Motor neuron (in vitro differentiated cells): ENCODE results near the gene SLC22A5. TPM values are rescaled to one million over a fixed set of nuclear protein-coding genes. Genes with fewer than 3 reads are reported as not detected.

Source experiments
- ATAC-seq, 8 experiments: fragments of 200-7000 bp; cut with Tn5 transposase; replicated peaks in 6 of 8; 2 replicates each; pipeline ENCODE4 v1.8.0; 2021; ENCODE audit warnings: mild to moderate bottlenecking in 8 of 8, moderate library complexity in 8 of 8
- H3K27ac ChIP-seq, 2 donors: fragments of 250-450 bp; sonication (Bioruptor Pico); 2 replicates each; pipeline ENCODE4 v1.9.0; 2021; ENCODE audit warnings: antibody characterized with exemption in 2 of 2, mild to moderate bottlenecking in 2 of 2, moderate library complexity in 1 of 2
- H3K4me1 ChIP-seq, 2 donors: fragments of 250-450 bp; sonication (Bioruptor Pico); replicated peaks in 1 of 2; 2 replicates each; pipeline ENCODE4 v1.6.1; 2021; ENCODE audit warnings: antibody characterized with exemption in 2 of 2, mild to moderate bottlenecking in 2 of 2, moderate library complexity in 1 of 2
- H3K4me3 ChIP-seq, 5 donors: fragments of 250-450 bp; sonication (Bioruptor Pico); 2 replicates each; pipeline ENCODE4 v1.9.0; 2021; ENCODE audit warnings: antibody characterized with exemption in 5 of 5, mild to moderate bottlenecking in 5 of 5, moderate library complexity in 4 of 5
- WGBS, 10 experiments: fragments of 450-650 bp; shearing (Covaris generic); methylation state at CpG; one replicate each; pipeline ENCODE4 v1.0.0; 2022; 5-methylcytosine and 5-hydroxymethylcytosine counted together
- in situ Hi-C, 9 experiments: fragments of 400-800 bp; cut with MboI; loops; one replicate each; pipeline ENCODE4 v1.15.0; 2021; ENCODE audit warnings: low sequenced_read_pairs in 9 of 9, low pct_unique_long_range_greater_than_20kb in 2 of 9; ENCODE audit not compliant: unreplicated experiment in 9 of 9
- total RNA-seq, 8 experiments: library from RNA; unstranded; fragments of 300-600 nt; gene quantifications; 2 replicates each; pipeline versions ENCODE4 v1.2.3 to v1.2.4, GENCODE V29; 2022

SLC22A5 gene
- total RNA-seq, 8 experiments from 2014 or later, result 1.1 to 7.0 (median 3.1) TPM

- in situ Hi-C loops, result loop anchor here in 2 of 9 experiments (10.0 to 25.0 kb wide), 2 partner anchors 103 to 120 kb away; partner anchors contain the start of gene IRF1 (in 1 of the 2)
- Histone ChIP-seq H3K27ac (no peak overlapping the region), H3K4me3 (no peak overlapping the region), H3K4me1 (peaks cover 0 to 10% of the 10 kb centered on the region in 2 donors)
- no peak for ATAC-seq
- WGBS, 10 experiments, result 56 to 100% (median 90%) methylated on average over 1 to 4 of the region's 4 CpGs; no CpG with 5 or more reads in 3 of the 10 experiments
These were observed 15.1 kb downstream of the SLC22A5 start for GRCh38 chr5:132384506-132385050.

DNA sequence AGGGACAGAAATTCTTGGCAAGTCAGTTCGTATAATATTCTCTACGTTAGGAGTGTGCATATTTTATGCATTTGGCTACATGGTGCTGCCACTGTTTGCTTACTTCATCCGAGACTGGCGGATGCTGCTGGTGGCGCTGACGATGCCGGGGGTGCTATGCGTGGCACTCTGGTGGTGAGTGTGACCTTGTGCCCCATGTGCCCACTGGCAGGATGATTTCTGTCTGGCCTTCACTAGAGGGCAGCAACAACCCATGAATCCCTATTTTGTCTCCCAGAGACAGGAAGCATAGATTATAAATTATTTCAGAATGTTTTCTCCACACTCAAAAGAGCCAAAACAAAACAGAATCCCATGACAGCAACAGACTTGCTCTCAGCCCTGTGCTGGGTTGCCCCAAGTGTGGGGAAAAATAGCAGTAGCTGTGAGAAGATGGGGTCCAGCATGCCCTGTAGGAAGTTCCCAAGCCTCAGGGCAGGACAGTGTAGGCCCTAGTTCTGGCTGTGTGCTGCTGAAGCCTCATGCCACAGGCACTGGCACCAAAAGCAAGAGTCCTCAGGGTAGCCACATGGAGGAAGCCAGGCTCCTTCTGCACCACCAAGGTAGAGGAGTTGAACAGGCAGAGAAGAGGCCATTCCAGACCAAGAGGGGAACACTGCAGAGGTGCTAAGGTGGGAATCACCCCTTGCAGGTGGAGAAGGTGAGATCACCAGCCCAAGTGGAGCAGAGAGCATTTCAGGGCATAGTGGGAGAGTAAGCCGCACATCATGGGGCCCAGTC, 16.0 kb downstream of the SLC22A5 start:
- no peak overlapping the region for H3K27ac ChIP-seq
- 17 to 100% (median 73%) methylated on average over 1 to 8 of the region's 9 CpGs; no CpG with 5 or more reads in 2 of the 10 experiments for WGBS, 10 experiments

DNA sequence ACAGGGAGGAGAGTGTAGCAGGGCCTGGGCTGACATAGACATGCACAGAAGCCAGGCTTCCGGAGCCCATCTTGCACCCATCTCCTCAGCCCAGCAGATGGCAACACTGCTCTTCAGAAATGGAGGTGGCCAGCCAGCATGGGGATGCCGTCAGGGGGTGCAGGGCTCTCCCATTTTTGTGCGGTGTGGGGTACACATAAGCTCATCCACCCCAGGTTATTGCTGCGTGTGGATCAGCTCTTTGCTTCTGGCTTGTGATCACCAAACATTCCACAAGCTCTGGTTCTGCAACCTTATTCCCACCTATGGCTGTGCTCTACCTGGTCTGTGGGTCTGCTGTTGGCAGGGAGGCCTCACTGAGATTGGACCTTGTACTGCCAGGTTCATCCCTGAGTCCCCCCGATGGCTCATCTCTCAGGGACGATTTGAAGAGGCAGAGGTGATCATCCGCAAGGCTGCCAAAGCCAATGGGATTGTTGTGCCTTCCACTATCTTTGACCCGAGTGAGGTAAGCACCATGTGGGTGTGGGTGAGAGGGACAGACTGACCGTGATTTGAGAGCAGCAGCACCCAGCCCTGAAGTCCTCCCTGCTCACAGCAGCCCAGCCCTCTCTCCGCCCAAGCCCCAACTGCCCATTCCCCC, 17.3 kb downstream of the SLC22A5 start:
- in situ Hi-C loops, result loop anchor here in 2 of 9 experiments (10.0 to 25.0 kb wide), 2 partner anchors 101 to 118 kb away; partner anchors contain the start of gene IRF1 (in 1 of the 2)
- H3K27ac ChIP-seq, result no peak overlapping the region
- peak; percentile 17 to 61 (median 34) for ATAC-seq
- 0 to 76% (median 35%) methylated on average over 1 to 4 of the region's 10 CpGs; no CpG with 5 or more reads in 2 of the 10 experiments for WGBS, 10 experiments
- H3K4me1 ChIP-seq, result peaks cover 0 to 10% of the 10 kb centered on the region in 2 donors
- no peak overlapping the region for H3K4me3 ChIP-seq

More for the DNA sequence above, 16.0 kb downstream of the SLC22A5 start:
- in situ Hi-C loops, result loop anchor here in 2 of 9 experiments (10.0 to 25.0 kb wide), 2 partner anchors 102 to 119 kb away; partner anchors contain the start of gene IRF1 (in 1 of the 2)
- peak in 4 of 8 experiments; percentile 3 to 38 (median 16) for ATAC-seq
- H3K4me3 ChIP-seq, result no peak overlapping the region
- peaks cover 0 to 10% of the 10 kb centered on the region in 2 donors for H3K4me1 ChIP-seq

DNA sequence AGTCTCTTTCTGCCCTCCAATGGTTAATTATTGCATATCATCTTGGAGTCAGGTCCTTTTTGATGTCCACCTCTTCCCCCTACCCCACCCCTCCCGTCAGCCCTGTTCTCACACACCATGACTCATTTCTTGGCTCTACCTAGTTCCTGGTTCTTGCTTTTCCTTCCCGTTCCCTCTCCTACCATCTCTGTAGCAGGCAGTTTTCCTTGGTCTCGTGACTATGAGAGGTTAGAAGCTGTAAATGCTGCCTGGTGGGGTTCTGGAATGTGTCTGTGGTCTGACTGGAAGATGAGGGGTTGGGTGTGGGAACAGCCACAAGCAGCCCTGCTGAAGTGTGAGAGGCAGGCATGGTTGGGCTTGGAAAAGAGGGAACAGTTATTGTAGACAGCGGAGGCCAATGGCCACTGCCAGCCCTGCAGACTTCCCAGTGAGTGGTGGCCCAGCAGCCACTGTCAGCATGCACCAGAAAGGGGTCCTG, 18.2 kb downstream of the SLC22A5 start:
- in situ Hi-C loops, result loop anchor here in 2 of 9 experiments (10.0 to 25.0 kb wide), 2 partner anchors 100 to 117 kb away; partner anchors contain the start of gene IRF1 (in 1 of the 2)
- Histone ChIP-seq H3K4me3 (no peak overlapping the region), H3K27ac (no peak overlapping the region), H3K4me1 (peaks cover 0 to 10% of the 10 kb centered on the region in 2 donors)
- peak in 3 of 8 experiments; percentile 23 to 52 (median 38) for ATAC-seq
- WGBS, 10 experiments, result 17 to 80% (median 60%) methylated on average over 1 to 3 of the region's 4 CpGs; no CpG with 5 or more reads in 3 of the 10 experiments

DNA sequence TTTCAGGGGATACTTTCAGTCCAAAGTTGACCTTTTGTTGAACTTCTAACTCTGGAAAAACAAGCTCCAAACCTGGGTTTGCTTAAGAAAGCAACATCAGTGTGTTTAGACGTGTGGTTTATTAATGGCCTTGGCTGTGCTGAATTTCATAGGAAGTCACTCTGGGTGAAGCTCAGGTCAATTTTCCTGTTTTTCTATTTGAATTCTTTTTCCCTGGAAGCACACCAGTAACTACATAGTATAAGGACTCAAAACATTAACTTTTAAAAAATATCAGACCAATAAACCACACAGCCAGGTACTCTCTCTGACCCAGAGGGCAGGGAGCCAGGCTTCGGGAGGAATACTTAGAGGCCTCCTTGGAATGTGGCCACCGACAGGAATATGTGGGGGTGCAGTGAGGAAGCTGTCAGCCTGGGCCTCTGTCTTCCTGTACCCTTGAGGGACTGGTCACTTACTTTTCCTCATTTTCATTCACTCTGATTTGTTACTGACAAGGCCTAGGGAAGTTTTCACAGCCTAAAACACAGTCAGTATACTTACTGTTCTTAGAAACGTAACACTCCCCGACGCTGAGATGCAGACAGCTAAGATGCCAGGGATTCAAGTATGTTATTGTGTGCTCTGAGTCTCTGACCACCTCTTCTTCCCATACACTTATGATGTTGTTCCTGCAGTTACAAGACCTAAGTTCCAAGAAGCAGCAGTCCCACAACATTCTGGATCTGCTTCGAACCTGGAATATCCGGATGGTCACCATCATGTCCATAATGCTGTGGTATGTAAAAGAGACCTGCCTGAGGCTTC, 18.9 kb downstream of the SLC22A5 start:
- in situ Hi-C loops, result loop anchor here in 2 of 9 experiments (10.0 to 25.0 kb wide), 2 partner anchors 99 to 116 kb away; partner anchors contain the start of gene IRF1 (in 1 of the 2)
- peaks cover 0 to 10% of the 10 kb centered on the region in 2 donors for H3K4me1 ChIP-seq
- WGBS, 10 experiments, result 17 to 94% (median 78%) methylated on average over 1 to 8 of the region's 8 CpGs
- no peak overlapping the region for H3K4me3 ChIP-seq
- H3K27ac ChIP-seq, result no peak overlapping the region
- no peak for ATAC-seq

DNA sequence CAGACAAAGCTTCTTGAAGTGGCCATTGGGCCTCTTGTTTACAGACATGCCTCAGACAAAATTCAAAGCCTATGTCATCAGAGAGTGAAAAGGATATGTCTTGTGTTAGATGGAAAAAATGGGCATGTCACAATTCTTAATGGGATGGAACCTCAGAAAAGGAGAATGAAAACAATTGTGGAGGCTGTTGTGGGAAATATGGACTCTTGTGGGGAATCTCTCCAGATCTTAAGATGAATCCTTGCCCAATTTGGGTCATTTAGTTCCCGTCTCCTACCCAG, 19.5 kb downstream of the SLC22A5 start:
- no peak for ATAC-seq

DNA sequence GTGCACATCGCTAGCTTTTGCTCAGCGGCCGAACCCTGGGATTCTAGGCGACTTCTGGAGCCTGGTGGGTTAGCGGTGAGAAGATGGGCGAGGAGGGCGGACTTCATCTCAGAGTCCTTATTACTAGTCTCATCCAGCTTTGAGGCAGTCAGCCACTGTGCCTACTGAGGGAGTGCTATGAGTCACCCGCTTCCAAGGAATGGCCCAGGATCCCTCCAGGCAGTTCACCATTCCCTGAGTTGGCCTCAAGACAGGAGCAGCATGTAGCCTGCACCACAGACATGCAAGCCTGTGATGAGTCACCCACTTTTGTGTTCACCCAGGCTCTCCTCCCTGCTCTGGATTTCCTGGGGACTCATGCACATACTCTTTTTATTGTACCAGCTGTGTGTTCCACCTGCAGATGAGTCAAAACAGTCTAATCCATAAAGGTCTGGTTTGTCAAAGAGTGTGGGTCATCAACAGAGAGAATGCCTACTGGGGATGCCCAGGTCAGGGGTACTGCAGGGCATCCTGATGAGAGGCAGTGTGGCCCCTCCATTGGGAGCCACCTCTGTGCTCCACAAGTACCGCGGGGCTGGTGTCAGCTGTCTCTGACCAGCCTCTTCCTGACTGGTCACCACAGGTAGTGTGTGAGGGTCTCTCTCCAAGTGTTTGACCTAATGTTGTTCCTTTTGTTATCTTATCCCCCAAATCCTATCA, 20.2 kb downstream of the SLC22A5 start:
- Histone ChIP-seq H3K4me1 (peaks cover 0 to 10% of the 10 kb centered on the region in 2 donors), H3K27ac (no peak overlapping the region), H3K4me3 (no peak overlapping the region)
- WGBS, 10 experiments, result 15 to 87% (median 80%) methylated on average over 1 to 8 of the region's 10 CpGs; no CpG with 5 or more reads in 5 of the 10 experiments
- in situ Hi-C loops, result loop anchor here in 2 of 9 experiments (10.0 to 25.0 kb wide), 2 partner anchors 98 to 115 kb away; partner anchors contain the start of gene IRF1 (in 1 of the 2)
- peak; percentile 72 to 98 (median 93) for ATAC-seq

More for the DNA sequence above, 19.5 kb downstream of the SLC22A5 start:
- in situ Hi-C loops, result loop anchor here in 2 of 9 experiments (10.0 to 25.0 kb wide), 2 partner anchors 98 to 116 kb away; partner anchors contain the start of gene IRF1 (in 1 of the 2)
- H3K4me1 ChIP-seq, result peaks cover 0 to 10% of the 10 kb centered on the region in 2 donors
- WGBS, 10 experiments, result 89 to 100% (median 100%) methylated on average over 1 of the region's 1 CpG; no CpG with 5 or more reads in 6 of the 10 experiments
- no peak overlapping the region for H3K4me3 ChIP-seq
- no peak overlapping the region for H3K27ac ChIP-seq

DNA sequence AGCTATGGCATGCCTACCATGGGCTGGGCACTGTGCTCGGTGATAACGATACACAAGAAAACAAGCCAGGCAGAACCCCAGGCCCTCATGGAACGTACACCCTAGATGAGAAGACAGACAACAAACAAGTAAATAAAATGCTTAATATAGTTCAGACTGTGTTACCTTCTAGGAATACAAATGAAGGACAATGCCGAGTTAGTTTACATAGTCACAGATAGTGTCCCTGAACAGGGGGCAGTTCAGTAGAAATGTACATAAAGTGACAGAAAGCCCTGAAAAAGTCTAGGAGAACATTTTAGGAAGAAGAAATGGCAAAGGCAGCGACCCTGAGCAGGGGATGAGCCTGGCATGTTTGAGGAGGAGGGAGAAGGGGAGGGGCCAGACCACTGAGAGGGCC, 21.7 kb downstream of the SLC22A5 start:
- H3K4me3 ChIP-seq, result no peak overlapping the region
- ATAC-seq, result no peak
- peaks cover 0 to 10% of the 10 kb centered on the region in 2 donors for H3K4me1 ChIP-seq
- WGBS, 10 experiments, result 0 to 100% (median 80%) methylated on average over 1 to 5 of the region's 5 CpGs; no CpG with 5 or more reads in 1 of the 10 experiments
- no peak overlapping the region for H3K27ac ChIP-seq
- in situ Hi-C loops, result loop anchor here in 1 of 9 experiments (25.0 kb wide), 1 partner anchor 96 kb away; the partner anchor contains the start of gene IRF1

DNA sequence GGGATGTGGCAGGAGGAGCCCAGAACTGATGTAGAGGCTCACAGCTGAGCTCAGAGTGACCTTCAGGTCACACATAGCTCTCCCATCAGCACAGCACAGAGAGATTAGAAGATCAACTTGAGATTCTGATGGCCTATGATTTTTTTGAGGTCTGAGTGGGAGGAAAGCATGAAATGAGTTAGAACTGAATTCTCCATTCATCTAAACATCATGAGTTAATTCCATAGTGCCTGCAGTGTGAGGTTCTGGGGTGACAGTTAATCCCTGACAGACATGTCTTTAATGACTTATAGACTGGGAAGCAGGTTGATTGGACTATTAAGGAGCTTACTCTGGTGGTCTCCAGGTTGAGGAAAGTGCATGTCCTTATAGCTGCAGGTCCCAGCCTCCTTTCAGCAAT, 22.4 kb downstream of the SLC22A5 start:
- Histone ChIP-seq H3K4me3 (no peak overlapping the region), H3K27ac (no peak overlapping the region), H3K4me1 (peaks cover 0 to 10% of the 10 kb centered on the region in 2 donors)
- ATAC-seq, result no peak
- in situ Hi-C loops, result loop anchor here in 1 of 9 experiments (25.0 kb wide), 1 partner anchor 95 kb away; the partner anchor contains the start of gene IRF1

- Histone ChIP-seq H3K4me1 (peaks cover 0 to 10% of the 10 kb centered on the region in 2 donors), H3K4me3 (no peak overlapping the region), H3K27ac (no peak overlapping the region)
- 60 to 100% (median 86%) methylated on average over 1 to 6 of the region's 8 CpGs for WGBS, 10 experiments
- in situ Hi-C loops, result loop anchor here in 1 of 9 experiments (25.0 kb wide), 1 partner anchor 95 kb away; the partner anchor contains the start of gene IRF1
- ATAC-seq, result no peak
These were observed 22.9 kb downstream of the SLC22A5 start for GRCh38 chr5:132392411-132392810.
